ENCODE data around the gene MAP7. TPM values are rescaled to one million over a fixed set of nuclear protein-coding genes. Genes with fewer than 3 reads are reported as not detected.

MAP7 gene
- total RNA-seq, 1 donor from 2014 or later: 12.6 TPM

- DNase-seq: no peak
Observed at GRCh38 chr6:136563386-136564152, 13.3 kb upstream of the MAP7 start.

DNA sequence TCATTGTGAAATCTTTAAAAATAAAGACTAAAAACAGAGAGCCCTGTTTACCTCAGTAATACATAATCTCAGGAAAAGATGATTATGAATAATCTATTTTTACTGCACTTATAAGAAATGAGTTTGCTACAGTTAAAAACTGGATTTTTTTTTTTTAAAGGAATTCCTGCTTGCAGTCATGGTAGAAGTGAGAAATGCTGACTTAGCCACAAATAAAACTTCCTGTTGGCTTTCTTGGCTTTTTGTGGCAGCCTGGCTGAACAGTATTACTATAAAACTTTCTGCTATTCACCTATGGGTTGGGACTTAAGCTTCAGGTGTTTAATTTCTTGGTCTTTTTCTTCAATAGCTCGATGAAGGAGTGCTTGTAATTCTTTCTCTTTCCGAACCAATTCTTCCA lies 12.0 kb upstream of the MAP7 start:
- no peak for DNase-seq

DNA sequence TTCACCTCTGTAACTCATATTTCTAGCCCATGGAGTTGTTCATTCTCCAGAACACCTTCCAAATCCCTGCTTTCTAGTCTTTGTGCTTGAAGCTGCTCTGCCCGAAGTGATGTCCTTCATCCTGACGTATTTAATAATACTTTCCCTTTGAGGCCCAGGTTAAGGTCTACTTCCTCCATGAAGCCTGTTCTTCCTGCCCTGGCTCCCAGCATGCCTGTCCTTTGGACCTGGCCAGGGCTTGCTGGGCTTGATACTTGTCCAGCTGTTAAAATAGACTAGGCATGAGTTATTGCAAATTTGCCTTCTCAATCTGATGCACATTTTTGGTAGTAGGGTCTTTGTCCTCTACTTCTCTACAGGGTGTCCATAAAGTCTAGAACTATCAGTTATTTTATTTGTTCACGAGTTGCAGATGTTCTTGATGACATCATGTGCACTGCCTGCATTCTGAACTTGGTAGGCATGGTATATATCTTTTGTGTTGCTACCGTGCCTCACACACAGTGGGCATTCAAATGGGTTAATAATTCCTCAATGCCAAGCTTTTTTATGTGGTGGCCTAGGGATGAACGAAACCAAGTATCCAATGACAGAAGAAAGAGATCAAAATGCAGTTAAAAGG lies 3.1 kb upstream of the MAP7 start:
- DNase-seq: no peak

- DNase-seq: no peak
Observed at GRCh38 chr6:136552054-136552453, 1.8 kb upstream of the MAP7 start.

GRCh38 chr6:136551103-136551502 lies 881 bp upstream of the MAP7 start:
- DNase-seq: no peak

DNA sequence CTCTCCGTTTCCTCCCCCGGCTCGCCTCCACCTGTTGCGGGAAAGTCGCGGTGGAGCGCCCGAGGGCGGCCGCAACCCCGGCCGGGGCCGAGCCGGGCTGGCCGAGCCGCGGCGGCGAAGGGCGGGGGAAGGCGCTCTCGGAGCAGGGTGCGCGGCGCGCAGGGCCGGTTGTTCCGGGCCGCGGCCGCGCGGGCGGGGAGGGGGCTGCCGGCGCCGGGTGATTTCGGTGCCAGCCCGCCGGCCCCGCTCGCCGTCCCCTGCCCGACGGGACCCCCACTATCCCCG lies 235 bp downstream of the MAP7 start:
- DNase-seq: no peak

GRCh38 chr6:136549300-136550044 lies 750 bp downstream of the MAP7 start:
- peak; percentile 3 for DNase-seq

DNA sequence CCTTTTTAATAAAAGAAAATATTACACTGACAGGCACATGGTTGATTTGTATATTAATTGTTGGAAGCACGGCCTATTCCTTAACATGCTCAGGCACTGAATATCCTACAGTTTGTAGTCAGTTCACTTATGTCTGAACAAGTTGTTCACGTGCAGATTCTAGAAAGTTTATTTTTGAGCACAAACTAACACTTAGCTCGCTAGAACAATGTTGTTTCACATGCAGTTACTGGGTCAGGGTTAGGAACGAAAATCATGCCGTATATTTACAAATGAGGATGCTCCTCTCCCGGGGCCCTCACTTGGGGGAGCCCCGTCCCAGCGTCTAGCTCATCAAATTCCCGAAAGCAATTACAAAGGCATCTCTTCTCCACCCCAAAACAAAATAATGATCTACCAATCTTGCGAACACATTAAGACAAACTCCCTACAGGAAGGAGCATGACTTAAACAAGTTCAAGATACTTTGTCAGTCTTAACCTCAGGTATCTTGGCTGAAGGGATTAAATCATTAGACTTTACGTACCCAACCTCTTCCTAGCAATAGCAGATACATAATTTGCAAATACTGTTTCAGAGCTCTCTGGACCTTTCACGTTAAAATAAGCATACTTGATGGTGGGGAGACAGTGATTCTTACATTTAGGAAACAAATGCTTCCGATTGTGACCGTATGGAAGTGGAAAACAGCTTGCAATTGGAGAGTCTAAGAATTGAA lies 1.5 kb downstream of the MAP7 start:
- no peak for DNase-seq

DNA sequence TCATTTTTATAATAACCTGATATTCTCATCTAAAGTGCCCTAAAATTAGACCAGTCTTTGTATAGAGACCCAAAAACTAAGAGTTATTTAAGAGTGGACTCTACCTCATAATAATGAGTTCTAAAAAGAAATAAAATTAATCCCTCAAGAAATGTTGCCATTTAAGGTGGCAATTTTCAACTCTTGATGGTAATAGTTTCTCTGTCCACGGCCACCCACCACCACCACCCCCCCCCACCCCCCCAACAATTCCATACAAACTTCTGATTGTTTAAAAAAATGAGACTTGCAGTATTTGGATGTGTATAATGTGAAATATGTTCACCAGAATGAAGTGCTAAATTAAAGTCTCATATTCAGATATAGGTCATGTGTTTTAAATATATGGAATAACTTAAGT lies 2.4 kb downstream of the MAP7 start:
- DNase-seq: no peak

DNA sequence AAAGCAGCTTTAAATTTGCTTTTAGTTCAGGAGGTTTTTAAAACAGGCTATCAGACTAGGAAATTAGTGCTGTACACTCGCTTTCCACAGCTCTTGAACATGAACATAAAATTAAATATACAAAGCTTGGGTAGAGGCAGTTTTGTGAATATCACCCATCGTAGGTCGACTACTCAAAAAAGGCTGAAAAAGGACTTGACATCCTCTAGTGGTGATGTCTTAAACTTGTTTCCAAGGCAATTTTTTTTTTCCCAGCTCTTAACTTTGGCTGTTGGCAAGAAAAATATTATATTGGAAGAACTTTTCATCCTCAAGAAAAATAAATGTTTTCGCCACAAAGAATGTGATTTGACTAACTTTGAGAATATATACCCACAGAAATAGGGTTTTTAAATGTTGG lies 2.9 kb downstream of the MAP7 start:
- DNase-seq: no peak

GRCh38 chr6:136546331-136546730 lies 3.9 kb downstream of the MAP7 start:
- DNase-seq: no peak

GRCh38 chr6:136544326-136544725 lies 5.9 kb downstream of the MAP7 start:
- no peak for DNase-seq

GRCh38 chr6:136541395-136541794 lies 8.8 kb downstream of the MAP7 start:
- no peak for DNase-seq

DNA sequence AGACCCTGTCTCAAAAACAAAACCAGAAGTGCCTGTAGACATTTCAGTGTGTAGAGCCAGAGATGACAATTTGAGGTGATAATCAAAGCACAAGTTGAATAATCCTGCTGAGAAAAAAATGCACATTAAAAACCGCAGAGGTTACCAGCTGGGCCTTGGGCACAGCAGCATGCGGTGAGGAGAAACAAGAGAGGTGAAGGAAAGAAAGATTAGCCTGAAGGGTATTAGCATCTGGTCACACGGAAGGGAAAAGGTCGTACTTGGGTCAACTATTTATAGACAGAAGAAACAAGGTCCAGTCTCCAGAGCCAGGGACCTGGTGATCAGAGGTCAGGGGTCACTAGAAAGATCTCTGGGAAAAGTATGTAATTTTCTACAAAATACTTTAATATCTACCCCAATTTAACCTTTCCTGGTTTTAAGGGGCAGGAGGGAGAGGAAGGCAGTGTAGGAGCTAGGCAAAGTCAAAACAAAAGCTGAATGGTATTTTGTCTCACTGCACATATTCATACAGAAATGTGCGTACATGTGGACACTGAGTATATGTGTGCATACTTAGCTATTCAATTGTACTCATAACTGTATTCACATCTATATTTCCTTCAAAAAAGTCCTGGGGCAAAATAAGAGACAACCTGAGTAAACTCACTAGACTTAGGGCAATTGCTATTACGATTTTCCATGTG lies 10.1 kb downstream of the MAP7 start:
- no peak for DNase-seq

DNA sequence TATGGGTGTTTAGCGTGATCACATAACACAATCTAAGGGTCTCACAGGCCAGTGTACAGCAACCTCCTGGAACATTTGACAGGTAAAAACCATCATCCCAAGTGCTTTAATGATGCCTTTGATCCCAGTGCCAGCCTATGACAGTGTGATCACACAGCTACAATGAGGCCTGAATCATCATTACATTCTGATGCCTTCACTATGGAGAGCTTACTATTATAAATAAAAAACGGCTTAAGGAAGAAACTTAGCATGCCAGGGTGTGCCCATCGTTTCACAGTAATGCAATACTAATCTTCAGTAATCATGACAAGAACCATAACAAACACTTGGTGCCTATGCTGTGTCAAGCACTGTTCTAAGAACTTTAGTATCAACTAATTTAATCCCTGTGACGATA lies 11.4 kb downstream of the MAP7 start:
- DNase-seq: no peak

- no peak for DNase-seq
Observed at GRCh38 chr6:136535880-136536650, 14.2 kb downstream of the MAP7 start.

- no peak for DNase-seq
Observed at GRCh38 chr6:136535017-136535765, 15.0 kb downstream of the MAP7 start.

DNA sequence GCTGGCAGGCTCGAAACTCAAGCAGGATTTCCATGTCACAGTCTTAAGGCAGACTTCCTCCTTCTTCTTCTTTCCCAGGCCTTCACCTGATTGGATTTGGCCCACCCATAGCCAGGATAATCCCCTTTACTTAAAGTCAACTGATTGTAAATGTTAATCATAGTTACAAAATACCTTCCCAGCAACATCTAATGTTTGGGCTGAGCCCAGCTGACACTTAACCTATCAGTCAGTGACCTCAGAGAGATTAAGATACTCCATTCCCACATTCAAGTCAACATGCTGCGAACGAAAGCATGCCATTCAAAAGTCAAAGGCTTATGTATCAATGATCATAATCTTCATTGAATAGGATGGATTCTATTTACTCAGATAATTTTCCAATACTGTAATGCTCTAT lies 16.0 kb downstream of the MAP7 start:
- DNase-seq: no peak

- no peak for DNase-seq
Observed at GRCh38 chr6:136533487-136533886, 16.7 kb downstream of the MAP7 start.

GRCh38 chr6:136532030-136532429 lies 18.2 kb downstream of the MAP7 start:
- no peak for DNase-seq

GRCh38 chr6:136529710-136530109 lies 20.5 kb downstream of the MAP7 start:
- no peak for DNase-seq

Data from skin of body (tissue), 2 donors.